ENCODE measurements around the gene EFNA3.

EFNA3 gene

DNA sequence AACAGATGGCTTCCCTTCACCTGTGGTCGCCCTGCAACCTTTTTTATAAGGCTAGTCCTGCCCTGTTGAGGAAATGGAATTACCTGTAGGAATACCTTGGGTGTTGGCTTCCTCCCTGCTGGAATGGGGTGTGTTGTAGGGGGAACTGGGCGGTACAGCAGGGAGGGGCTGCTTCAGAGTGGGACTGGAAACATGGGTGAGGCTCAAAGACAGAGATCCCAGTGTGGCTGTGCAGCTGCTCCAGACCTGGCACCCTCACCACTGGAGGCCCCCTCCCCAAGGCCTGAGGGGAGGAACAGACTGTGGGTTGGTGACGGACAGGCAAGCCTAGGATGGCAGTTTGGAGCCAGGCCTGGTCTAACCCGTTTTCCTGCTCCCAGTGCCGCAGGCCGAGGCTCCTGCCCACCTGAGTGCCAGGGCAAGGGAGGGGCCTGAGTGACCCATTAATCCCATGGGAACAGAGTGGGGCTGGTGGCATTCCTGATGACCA, 4.5 kb downstream of the EFNA3 start:
- DNase-seq (ENCODE audit: low read depth, low spot score) = peak; percentile 44

DNA sequence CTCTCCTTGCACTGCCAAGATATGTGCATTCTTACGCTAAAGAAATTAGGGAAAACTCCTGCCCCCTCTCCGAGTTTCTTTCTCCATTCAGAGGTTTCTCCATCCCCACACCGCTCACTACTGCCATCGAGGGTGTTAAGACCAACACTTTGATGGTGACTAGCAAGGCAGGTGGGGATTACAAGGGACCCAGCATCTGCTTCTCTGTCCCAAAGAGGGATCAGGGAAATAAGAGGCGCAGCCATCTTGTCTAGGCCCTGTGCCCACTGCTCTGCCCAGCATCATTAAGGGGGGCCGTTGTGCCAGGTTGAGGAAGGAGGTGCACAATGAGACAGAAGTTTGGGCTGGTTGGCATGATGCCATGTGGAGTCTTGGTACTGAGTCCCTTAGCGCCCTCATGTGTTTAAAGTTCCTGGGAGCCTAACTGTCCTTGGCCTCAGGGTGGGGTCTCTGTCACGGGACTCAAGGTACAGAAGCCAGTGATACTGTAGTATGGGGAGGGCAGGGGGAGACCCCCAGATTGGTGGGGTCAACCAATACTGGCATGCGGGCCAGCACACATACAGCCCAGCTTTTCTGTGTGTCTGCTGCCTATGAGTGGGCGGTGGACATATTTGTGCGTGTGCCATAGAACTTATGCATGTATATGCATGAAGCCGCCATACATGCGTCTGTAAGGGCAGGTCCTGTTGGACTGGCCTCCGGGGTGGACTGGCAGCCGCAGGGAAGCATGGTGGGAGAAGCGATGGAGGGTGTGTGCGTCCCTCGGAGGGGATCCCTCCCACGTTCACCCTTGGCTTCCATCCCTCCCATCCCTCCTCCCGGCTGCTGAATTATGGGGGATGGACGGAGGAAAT, 5.5 kb downstream of the EFNA3 start:
- peak; percentile 14 for DNase-seq (ENCODE audit: low read depth, low spot score)

DNA sequence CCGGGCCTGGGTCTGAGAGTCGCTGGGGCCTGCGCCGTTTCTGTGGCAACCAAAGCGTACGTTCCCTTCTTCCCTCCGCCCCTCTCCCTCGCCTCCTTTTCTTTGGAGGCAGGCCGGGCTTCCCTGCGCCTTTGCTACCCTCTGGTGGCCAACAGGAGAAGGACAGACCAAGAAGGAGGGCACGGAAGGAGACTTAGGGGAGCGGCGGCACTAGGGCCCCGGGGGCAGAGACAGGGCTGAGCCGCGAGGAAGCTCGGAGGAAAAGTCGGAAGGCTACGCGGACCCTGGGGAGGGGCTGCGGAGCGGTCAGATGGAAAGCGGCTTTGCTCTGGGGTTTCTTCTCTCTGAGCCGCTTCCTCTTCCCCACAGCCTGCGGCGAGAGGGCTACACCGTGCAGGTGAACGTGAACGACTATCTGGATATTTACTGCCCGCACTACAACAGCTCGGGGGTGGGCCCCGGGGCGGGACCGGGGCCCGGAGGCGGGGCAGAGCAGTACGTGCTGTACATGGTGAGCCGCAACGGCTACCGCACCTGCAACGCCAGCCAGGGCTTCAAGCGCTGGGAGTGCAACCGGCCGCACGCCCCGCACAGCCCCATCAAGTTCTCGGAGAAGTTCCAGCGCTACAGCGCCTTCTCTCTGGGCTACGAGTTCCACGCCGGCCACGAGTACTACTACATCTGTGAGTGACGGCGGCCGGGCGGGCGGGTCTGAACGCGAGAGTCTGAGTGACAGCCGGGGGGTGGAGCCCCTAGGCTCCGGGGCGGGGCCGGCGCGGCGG, 6.3 kb downstream of the EFNA3 start:
- DNase-seq (ENCODE audit: low read depth, low spot score) = peak; percentile 98

DNA sequence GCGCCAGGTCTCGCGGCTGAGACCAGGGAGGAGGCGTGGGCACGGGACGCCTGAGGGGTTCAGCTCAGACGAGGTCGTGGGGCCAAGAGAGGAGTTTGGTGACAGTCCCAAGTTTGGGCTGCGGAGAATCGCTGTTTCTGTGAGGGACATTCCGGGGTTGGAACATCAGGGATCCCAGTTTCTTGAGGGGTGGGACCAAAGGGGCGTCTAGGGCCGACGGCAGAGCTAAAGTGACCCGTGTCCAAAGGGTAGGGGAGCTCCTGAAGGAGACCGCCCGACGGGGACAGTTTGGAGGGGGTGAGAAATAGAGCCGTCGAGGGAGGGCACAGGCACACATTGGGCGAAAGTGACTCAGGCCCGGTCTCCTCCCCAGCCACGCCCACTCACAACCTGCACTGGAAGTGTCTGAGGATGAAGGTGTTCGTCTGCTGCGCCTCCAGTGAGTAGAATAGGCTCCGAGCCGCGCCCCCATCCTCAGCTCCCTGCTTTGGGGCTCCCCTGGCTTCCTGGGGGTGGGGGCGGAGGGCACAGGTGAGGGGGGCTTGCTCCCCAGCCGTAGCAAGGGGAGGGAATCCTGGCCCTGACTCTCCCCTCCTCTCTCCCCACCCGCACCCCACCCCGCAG, 7.0 kb downstream of the EFNA3 start:
- DNase-seq (ENCODE audit: low read depth, low spot score) = no peak

DNA sequence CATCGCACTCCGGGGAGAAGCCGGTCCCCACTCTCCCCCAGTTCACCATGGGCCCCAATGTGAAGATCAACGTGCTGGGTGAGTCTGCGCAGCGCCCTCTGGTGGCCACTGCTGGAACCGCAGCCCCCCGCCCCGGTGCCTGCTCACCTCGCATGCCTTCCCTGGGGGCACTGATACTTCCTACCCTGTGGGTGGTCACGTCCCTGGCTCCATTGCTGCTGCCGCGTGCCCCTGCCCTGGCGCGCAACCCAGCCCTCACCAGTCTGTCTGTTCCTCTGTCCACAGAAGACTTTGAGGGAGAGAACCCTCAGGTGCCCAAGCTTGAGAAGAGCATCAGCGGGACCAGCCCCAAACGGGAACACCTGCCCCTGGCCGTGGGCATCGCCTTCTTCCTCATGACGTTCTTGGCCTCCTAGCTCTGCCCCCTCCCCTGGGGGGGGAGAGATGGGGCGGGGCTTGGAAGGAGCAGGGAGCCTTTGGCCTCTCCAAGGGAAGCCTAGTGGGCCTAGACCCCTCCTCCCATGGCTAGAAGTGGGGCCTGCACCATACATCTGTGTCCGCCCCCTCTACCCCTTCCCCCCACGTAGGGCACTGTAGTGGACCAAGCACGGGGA, 7.6 kb downstream of the EFNA3 start:
- peak; percentile 96 for DNase-seq (ENCODE audit: low read depth, low spot score)

DNA sequence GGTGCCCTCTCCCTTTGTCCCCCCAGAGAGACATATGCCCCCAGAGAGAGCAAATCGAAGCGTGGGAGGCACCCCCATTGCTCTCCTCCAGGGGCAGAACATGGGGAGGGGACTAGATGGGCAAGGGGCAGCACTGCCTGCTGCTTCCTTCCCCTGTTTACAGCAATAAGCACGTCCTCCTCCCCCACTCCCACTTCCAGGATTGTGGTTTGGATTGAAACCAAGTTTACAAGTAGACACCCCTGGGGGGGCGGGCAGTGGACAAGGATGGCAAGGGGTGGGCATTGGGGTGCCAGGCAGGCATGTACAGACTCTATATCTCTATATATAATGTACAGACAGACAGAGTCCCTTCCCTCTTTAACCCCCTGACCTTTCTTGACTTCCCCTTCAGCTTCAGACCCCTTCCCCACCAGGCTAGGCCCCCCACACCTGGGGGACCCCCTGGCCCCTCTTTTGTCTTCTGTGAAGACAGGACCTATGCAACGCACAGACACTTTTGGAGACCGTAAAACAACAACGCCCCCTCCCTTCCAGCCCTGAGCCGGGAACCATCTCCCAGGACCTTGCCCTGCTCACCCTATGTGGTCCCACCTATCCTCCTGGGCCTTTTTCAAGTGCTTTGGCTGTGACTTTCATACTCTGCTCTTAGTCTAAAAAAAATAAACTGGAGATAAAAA, 8.4 kb downstream of the EFNA3 start:
- DNase-seq (ENCODE audit: low read depth, low spot score) = peak; percentile 51

DNA sequence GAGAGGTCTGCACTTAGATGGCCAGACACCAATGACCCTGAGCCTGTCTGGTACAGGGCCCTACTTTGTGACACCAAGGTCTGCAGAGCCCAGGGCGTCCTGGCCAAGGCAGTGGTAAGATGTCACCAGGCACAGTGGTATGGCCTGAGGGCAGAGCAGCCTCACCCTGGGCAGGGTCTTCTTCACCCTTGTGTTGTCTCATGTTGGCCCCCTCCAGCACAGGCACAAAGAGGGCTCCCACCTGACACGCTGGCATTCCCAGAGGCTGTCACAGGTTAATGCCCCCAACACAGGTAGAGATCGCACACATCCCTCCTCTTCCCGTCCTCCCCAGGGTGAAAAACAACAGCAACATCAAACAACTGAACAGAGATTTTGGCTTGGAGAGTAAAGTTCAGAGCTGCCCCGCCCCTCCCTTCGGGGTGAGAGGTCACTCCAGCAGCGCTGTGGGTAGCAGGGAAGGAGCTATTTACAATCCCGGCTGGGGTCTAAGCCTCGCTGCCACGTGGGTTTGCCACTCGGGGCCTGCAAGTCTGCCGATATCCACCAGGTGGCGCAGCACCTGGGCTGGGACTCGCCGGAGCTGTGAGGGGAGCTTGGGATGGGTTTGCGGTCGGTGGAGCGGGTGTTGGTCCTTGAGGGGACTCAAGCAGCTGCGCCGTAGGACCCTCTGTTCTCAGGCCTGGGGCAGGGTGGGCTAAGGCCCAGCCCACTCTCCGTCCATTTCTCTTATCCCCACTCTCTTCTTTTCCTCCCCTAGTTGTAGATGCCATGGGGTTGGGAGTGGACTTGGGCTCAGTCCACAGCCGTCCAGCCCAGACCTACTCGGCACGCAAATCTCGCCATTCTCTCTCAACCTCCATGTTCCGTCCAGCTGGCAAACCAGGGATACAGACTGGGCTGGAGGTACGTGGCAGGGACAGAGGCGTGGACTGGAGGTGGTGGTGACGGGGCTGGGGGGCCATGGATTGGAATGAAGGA, 12.7 kb downstream of the EFNA3 start:
- DNase-seq (ENCODE audit: low read depth, low spot score) = peak; percentile 95

DNA sequence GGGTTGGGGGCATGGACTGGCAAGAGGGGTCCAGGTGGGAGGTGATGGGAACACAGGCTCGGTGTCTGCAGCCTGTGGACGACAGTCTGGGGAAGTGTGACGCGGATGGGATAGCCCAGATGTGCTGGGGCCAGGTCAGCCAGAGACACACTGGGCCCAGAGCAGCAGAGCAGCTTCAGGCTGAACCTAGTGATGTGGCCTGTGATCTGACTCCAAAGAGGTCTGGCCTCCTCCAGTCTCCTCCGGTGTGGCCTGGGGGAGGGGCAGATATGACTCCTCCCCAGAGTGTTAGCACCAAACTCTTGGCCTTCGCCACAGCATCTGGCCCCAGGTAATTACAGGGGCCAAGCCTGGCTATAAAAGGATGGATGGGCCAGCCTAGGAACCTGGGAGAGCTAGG, 13.5 kb downstream of the EFNA3 start:
- no peak for DNase-seq (ENCODE audit: low read depth, low spot score)

DNA sequence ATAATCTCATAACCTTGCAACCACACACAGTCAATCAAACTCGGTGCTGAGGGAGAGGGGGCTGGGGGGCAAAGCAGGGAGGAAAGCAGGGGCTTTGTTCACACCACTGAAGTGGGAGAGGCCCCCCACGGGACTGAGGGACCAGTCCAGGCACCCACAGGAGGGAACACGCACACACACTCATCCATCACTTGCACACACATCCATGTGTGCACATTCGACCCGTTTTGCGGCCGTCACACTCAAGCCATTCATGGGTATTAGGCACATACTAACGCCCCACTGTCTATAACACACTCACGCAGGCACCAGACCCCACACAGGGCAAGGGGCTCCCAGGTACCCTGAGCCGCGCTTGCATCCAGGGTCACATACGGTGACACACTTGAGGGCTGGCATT, 14.0 kb downstream of the EFNA3 start:
- DNase-seq (ENCODE audit: low read depth, low spot score) = no peak

DNA sequence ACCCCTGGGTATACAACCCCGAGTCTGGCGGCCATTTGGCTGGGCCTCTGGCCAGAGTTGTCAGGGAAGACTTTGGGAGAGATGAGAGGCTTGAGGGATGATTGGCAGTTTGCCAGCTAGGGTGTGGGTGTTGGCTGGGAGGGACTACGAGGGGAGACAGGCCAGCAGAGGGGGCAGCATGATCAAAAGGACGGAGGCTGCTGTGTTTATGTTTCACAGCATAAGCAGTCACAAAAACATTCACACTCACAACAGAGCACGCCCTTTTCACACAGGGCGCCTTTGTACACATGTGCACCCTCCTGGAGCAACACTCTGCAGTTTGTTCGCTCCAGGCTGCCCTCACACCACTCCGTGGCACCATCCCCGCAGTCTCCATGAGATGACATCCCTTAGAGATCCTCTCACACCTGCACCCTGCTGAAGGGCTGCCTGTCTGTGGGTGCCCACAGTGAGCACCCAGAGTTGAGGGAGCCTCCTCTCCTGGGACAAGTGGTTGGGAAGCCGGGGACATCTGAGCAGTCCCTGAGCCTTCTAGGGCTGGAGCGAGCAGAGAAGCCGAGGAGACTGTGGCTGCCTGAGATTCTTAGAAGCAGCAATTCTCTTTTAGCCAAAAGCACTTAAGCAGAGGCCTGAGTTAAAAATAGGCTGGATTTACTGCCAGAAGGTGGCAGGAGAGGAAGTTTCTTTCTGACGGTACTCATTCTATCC, 15.4 kb downstream of the EFNA3 start:
- DNase-seq (ENCODE audit: low read depth, low spot score) = peak; percentile 67

DNA sequence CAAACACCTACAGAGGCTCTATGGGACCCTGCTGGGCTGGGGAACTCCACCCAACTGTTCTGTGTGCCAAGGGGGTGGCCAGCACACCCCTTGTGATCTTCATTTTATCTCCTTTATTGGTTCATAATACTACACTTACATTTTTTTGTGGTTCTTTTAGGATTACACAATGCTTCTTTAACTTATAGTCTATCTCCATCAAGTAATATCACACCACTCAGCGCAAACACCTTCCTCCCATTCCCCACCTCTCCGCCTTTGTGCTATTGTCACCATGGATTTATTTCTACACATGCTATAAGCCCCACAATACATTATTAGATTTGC, 15.9 kb downstream of the EFNA3 start:
- no peak for DNase-seq (ENCODE audit: low read depth, low spot score)

DNA sequence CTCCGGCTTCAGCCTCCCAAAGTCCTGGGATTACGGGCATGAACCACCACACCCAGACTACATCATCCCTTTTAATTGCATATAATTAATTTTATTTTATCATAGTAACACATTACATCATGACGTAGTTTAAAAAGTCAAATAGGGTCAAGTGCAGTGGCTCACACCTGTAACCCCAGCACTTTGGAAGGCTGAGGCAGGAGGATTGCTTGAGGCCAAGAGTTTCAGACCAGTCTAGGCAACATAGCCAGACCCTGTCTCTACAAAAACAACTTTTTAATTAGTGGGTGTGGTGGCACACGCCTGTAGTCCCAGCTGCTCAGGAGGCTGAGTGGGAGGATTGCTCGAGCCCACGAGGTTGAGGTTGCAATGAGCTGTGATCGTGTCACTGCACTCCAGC, 20.7 kb downstream of the EFNA3 start:
- DNase-seq (ENCODE audit: low read depth, low spot score) = no peak

DNA sequence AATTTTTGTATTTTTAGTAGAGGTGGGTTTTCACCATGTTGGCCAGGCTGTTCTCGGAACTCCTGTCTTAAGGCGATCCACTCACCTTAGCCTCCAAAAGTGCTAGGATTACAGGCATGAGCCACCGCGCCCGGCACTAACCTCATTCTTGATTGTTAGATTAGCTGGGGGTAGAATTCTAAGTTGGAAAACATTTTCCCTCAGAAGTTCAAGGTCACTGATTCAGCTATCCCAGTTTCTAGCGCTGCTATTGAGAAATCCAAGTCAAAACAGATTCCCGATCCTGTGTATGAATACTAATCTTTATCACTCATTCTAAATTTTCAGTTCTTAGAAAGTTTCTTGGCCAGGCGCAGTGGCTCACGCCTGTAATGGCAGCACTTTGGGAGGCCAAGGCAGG, 24.7 kb downstream of the EFNA3 start:
- DNase-seq (ENCODE audit: low read depth, low spot score) = no peak

DNA sequence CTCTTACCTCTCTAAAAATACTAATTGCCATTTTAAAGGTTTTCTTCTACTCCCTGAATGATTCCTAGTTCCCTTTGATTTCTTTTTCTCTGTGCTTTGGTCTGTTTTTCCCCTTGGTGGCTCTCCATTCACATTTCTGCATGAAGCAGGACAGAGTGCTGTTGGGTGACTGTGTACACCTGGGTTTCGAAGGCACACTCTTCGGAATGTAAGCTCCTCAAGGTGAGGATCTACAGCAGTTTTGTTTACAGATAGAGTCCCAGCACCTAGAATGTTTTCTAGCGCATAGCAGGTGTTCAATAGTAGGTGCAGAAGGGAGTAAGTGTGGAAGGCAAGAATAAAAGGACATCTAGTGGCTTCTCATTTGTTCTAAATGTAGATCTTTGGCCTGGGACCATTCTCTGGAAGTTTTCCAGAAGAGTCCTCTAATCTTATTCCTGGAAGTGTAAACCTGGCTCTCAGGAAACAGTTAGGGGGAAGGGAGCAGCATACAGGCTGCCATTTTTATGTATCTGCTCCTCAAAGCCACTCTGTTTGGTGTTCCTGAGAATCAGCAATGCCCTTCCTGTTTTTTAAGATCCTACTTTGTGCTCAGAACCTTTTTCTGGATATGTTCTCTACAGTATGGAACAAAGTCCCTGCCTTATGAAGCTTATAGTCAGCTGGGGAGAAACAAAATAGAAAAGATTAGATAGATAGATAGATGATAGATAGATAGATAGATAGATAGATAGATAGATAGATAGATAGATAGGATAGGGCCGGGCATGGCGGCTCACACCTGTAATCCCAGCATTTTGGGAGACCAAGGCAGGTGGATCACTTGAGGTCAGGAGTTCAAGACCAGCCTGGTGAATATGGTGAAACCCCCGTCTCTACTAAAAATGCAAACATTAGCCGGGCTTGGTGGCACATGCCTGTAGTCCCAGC, 26.2 kb downstream of the EFNA3 start:
- no peak for DNase-seq (ENCODE audit: low read depth, low spot score)

DNA sequence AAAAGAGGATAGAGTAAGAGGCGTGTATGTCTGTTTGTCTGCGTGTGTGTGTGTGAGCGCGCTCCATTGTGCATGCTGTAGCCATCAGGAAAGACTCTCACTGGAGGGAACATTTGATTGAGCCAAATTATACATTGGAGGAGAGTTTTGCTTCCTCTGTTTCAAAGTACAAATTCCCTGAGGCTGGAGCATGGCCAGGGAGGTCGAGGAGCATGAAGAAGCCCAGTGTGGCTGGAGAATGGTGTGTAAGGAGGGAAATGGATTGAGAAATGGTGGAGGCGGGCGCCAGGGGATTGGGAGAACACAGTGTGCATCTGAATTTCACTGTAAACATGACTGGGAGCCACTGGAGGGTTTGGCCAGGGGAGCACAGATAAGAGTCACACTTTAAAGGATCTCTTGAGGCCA, 27.0 kb downstream of the EFNA3 start:
- DNase-seq (ENCODE audit: low read depth, low spot score) = peak; percentile 43

DNA sequence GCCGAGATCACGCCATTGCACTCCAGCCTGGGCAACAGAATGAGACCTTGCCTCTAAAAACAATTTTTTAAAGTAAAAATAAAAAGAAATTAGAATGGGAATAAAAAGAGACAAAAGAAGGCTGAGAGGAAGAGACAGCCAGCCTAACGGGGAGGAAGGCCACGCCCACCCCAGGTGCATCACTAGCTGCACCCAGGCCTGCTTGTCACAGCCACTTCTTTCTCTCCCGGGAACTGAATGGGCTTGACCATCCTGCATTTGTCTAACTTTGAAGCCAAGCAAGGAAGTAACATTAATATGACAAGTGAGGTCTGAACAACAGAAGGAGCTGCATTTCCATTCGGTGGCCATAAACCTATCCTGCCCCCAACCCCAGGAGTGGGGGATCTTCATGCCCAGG, 28.2 kb downstream of the EFNA3 start:
- no peak for DNase-seq (ENCODE audit: low read depth, low spot score)

DNA sequence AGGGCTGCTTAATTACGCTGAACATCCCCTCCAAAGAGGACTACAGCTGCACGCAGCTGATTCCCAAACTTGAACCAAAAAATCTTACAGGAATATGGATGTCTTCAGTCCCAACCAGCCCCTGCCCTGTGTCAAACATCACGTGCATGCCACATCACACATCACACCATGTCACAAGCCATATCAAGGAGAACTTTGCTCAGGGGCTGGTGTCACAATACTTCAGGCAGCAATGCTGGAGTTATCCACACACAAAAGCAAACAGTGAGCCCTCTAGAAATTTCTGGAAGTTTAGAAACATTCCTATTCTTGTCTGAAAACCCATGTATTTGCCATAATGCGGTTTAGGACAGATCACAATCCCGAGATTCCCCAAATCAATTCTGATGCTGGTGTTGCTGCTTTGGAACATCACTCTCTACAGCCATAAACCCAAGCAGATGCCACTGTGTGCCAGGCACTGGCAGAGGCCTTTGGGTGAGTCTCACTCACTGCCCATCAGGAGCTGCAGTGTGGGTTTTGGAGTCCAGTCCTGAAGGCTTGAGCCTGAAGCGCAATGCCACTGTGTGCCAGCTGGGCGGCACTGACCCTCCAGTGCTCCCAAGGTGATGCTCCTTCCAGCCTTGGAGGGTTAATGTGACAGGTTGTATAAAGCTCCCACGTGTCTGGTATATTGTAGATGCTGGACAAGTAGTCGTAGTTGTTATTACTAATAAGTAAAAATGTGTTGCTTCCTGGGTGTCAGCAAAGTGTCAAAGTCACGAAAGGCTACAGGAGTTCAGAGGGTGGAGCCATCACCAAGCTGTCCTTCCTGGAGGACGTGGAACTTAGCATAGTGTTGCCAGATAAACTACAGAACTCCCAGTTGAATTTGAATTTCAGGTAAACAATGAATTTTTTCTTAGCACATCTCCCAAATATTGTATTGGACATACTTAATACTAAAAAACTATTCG, 28.9 kb downstream of the EFNA3 start:
- no peak for DNase-seq (ENCODE audit: low read depth, low spot score)
